Stimulated activated naive CD8-positive, alpha-beta T cell treated with anti-CD3 and anti-CD28 coated beads, Interleukin-15, Interleukin-2, amounts not matched to agents 100 U/mL and 50 U/mL, for 24 hours (primary cell): ENCODE measurements around the gene MICU1.
"Not testable (repeated sequence)": the region's sequence is repeated elsewhere in the genome, so short reads cannot be mapped to it uniquely, and the experiment has no call there.

Source experiments
- ATAC-seq: fragments of 150-1000 bp; cut with Tn5 transposase; one replicate; pipeline ENCODE4 v1.10.0; 2021
- DNase-seq: peaks from one replicate; pipeline ENCODE4 v3.0.0; 2021

MICU1 gene

DNA sequence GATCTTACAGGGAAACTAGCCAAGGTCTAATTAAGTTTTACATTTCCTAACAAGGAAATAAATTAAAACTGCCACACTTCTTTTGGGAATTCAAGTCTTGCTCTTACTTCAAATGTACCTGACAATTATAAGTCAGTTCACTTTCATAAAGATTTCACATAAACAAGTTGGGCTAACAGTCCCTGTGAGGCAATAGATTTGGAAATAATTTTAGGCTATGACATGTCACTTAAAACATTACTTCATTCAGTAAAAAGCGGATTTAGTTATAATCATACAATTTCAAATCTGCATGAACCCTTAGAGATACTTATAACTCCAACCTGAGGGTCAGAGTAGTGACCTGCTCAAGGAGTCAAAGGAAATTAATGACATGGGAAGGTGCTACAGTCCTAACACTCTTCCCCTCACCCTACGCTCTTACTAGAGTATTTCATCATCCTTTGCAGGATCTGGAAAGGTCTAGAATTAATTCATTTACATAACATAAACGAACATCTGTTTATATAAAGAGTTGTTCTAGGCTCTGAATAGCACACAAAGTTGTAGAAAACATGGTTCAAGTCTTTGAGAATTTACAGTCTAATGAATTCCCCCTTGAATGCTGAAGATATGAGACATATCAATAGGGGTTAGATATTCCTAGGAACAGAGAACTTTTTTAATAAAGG, 238.8 kb downstream of the MICU1 start:
- DNase-seq = no peak
- no peak for ATAC-seq

DNA sequence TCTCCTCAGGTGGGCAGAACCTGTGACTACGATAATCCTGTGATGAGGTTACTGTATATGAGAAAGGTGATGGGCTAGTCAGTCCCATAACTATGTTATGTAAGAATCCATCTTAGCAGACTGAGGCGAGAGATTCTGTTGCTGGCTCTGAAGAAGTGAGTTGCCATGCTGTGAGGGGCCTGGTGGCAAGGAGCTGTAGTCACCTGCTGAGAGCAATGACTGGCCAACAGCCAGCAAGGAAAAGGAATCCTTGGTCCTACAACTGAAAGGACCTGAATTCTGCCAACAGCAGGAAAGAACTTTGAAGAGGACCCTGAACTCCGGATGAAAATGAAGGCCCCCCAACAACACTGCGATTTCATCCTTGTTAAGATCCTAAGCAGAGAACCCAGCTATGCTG, 240.2 kb downstream of the MICU1 start:
- DNase-seq (no peak), ATAC-seq (no peak)

DNA sequence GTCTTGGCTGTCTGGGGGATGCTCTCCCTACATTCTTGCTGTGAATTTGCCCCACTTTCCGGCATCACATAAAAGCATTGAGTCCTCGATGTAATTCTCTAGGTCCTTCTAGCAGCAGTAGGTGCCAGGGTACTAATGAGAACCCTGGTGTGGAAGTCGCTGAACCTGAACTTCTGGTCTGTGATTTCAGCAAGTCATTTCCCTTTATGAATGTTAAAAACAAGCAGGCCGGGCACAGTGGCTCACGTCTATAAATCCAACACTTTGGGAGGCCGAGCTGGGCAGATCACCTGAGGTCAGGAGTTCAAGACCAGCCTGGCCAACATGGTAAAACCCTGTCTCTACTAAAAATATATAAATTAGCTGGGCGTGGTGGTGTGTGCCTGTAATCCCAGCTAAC, 240.9 kb downstream of the MICU1 start:
- not testable (repeated sequence) for DNase-seq, ATAC-seq

DNA sequence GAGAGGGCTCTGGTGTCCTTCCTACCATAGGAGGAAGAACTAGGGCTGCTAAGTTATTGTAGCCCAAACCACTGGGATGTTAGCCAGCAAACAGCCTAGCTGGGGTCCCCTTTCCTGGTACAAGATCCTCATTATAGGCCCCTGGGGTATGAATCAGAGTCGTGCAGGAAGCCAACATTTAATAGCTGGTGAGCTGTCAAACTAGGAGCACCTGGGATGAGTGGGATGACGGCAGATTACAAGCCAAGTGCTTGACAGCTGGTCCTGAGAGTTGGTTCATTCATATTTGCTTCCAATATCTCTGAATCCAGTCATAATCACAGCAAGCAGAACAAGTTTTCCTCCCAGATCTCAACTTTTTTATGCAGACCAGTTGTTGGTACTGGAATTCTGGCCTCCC, 246.1 kb downstream of the MICU1 start:
- DNase-seq (no peak), ATAC-seq (no peak)

DNA sequence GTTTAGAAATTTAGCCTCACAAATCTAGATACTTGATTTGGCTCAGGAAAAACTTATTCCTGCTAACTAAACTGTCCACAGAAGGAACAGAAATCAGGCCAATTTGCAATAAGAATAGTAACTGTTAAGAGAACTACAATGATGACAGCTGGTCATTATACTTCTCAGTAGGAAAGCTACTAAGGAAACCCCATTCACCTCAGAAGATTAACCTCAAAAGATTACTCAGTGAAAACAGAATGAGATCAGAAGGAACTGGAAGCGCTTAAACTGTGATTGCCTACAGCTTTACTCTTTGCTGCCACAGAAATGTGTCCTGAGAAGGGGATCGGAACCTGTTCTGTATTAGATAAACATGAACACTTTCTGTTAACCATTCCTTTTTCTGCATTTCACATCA, 246.8 kb downstream of the MICU1 start:
- ATAC-seq (no peak), DNase-seq (no peak)

DNA sequence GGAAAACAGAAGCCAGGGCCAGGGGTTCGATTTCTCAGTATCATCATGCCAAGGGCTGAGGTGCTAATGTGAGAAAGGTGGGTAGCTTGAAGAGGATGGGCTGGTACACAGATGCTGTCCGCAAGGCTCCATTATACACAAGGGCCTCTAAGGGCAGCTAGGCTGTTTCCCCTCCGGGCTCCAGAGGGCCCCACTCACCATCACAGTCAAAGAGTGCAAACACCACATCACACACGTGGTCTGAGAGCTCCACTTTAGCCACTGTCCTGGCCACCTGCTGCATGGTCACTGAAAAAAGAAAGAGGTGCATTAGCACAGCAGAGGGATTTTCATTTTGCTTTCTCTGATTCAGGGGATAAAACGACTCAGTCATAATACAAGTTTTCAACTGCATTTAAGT, 250.3 kb downstream of the MICU1 start:
- no peak for DNase-seq

DNA sequence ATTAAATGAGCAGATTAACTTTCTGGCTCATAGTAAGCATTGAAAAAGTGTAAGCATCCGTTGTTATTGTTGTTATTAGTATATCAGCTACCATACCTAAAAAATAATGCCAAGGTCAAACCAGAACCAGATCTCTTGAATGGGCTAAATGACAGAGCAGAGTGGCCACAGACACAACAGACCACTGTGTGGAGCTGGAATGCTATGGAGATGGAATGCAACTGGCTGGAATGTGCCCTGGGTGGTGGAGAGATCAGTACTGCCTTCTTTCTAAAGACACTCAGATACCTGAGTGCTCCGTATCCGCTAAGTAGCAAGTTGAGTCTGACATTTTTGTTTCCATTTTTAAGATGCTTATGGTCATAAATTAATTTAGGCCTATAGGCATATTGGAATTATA, 250.7 kb downstream of the MICU1 start:
- no peak for DNase-seq
- no peak for ATAC-seq

More for the DNA sequence above, 250.3 kb downstream of the MICU1 start:
- no peak for ATAC-seq

DNA sequence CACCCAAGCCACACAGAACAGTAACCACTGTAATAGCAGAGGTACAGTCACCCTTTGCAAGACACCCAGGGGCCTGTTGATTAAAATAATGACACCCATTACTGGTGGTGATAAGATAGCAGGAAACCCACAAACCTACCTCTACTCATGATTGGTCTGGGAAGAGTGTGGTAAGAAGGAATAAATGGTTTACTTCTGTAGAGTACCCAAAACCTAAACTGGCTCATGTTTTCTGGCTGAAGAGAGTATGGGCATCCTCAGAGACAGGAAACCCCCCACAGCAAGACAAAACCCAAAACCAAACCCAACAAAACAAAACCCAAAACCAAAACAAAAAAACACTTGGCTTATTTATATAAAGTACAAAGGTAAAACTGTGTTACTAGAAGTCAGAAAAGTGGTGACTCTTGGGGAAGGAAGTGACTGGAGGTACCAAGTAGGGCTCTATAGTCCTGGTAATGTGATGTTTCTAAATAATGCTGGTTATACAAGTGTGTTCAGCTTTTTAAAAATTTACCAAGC, 255.6 kb downstream of the MICU1 start:
- ATAC-seq = peak; percentile 83
- no peak for DNase-seq

DNA sequence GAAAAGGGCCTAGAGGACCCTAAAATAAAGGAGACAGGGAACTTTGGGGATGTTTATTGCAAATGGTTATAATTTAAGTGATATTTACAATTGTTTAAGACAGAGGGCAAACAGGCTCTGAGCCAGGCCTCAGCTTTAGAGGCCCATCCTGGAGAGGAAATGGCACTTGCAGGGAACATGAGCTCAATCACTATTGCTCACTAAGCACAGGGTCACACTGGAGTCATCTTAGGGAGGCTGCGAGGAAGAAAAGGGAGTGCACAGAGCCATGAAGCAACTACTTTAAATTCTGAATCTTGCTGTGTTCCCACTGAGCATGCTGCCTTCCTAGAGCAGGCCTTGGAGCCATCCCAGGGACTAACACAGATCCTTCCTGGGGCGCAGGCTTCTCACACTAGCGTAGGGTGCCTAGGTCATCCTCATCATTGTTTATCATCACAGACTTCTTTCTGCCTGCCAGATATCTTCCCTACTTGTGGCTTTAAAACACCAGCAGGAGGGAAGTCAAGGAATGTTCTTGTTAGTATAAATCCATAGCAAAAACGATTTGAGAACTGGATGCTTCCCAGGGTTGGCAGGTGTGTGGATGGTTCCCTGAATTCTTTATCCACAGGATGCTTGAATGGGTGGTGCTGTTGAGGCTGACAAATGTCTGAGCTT, 258.4 kb downstream of the MICU1 start:
- no peak for ATAC-seq
- no peak for DNase-seq

DNA sequence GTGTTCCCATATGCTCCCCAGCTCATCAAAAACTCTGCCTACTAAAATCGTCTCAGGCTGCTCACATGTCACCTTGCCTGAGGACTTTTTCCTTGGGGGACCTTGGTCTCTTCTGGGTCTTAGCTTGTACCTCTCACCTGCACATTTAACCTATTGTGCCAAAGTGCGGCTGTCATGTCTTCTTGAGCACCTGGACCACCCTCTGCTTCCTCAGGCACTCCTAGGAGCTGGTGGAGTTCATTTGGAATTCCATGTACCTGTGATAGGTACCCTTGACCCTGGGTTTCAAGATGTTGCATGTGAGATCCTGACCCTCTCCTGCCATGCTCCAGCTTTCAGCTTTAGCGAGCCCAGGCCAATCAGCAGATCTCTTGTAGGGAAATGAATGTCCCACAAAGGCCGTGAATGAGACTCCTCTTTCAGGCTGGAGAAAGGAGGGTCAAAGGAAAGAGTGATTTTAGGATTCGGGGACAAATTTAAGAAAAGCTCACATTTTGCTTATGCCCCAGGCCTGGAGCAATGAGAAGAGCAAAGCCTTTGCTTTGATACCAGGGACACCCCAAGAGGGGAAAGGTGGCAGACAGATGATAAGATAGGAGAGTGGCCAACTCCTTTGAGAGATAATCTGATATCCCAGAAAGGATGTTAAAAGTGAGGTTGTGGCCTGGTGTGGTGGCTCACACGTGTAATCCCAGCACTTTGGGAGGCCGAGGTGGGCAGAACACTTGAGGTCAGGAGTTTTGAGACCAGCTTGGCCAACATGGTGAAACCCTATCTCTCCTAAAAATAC, 260.6 kb downstream of the MICU1 start:
- no peak for ATAC-seq
- DNase-seq = no peak

DNA sequence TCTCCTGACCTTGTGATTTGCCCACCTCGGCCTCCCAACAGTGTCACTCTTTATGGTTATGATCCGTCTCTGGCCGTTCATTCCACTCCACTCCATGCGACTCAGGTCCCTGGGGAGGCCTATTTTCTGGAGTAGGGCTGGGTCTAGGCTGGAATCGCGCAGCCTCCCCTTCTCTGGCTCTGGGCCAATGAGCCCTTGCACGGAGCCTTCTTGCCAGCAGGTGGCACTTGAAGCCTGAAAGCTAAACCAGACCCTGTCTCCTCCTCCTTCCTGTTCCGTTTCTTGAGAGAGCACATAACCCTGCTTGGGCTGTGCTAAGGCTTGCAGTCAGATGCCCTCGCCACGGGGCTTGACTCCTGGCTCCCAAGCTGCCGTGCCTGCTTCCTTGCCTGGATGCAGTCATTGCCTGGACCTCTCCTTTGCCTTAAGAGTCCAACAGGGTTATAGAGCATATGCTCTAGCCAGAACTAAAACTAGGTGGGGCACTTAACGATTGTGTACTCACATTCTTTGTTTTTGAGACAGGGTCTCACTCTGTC, 261.6 kb downstream of the MICU1 start:
- DNase-seq (peak; percentile 86), ATAC-seq (peak; percentile 95)

DNA sequence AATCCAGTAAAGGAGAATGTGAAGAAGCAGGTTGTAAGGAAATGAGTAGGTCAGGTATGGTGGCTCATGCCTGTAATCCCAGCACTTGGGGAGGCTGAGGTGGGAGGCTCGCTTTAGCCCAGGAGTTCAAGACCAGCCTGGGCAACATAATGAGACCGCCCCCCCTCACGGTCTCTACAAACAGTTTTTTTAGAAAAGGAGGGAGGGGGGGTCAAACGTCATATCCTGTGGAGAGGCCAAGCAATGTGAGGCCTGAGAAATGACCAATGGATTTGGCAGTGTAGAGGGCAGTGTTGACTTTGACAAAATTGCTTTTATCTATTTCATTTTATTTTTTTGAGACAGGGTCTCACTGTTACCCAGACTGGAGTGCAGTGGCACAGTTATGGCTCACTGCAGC, 268.9 kb downstream of the MICU1 start:
- ATAC-seq (no peak), DNase-seq (no peak)

DNA sequence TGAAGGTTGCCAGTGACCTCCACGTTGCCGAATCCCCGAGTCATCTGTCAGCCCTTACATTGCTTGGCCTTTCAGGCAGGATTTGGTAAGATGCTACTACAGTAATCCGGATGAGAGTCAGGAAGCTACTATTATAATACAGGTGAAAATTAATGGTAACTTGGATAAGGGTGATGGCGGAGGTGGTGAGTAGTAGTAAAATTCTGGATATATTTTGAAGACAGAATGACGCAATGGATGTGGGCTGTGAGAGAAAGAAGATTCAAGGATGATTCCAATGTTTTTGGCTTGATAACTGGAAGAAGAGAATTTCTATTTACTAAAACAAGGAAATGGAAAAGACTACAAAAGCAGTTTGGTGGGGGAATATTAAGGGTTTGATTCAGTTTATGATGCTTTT, 269.8 kb downstream of the MICU1 start:
- DNase-seq (no peak), ATAC-seq (no peak)

DNA sequence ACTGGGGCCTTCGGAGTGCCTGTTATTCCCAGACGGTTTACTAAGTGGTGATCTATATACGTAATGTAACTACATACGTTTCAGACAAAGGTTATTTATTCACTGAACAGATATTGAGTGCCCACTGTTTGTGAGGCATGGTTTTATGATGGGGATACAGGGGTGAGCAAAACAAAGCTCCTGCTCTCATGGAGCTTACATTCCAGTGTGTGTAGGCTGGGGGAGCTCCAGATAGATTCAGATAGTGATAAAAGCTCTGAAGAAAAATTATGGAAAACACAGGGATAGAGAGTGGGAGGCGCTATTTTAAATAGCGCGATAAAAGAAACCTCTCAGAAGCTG, 270.7 kb downstream of the MICU1 start:
- ATAC-seq (peak; percentile 5), DNase-seq (no peak)

DNA sequence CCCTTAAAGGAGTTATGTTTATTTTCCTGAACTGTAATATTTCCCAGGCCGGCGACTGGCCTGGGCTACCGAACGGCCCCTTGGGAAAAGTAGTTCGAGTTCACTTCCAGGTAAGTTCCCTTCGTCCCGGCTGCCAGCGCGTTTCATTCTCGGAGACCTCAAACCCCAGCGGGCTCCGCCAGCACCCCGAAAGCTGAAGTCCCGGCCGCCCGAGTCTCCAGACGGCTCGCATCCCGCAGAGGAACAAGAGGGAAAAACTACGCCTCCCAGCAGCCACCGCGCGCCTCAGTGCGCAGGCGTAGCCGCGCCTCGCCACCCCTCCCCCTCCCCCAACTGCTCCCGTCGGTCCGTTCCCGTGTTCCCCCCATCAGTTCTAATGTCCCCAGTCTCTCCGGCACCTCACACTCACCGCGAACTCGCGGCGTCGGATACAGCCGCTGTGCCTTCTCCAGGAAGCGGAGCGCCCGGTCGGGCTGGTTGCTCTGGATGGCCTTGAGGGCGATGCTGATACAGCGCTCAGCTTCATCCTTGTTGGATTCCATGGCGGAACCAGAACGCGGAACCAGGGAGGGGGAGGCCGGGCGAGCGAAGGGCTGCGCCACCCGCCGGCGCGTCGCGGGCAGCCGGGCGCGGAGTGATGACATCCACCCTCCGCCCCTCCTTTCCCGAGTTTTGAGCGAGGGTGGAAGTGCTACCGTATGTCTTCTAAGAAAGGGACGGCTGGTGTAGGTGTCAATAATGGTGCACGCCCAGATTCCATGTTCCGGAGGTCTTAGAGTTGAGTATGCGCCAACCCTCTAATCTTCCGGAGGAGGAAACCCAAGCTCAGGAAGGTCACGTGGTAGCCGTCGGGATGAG, 271.3 kb downstream of the MICU1 start, which contains the start of gene DNAJB12:
TSS of gene DNAJB12 (minus strand) at position 564 of the 858 bp plus-strand sequence. CDS start at position 542, 22 bp downstream.
- DNase-seq (peak; percentile 91), ATAC-seq (peak; percentile 85)

DNA sequence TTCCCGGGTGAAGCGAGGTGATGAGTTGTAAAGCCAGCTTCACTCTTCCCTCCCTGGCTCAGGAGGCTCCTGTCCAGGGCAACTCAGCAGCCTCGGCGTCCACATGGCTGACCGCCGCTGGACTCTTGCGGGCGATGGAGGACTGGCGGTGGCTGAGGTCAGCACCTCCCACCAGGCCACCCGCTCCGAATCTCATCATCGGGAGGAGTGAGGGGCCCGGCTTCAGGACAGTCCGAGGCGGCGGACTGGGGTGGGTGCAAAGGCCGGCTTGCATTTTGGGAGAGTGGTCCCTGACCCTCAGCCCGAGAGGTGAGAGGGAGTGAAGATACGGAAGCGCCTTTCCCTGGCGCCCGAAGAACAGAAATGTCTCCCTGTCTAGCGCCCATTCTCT, 271.9 kb downstream of the MICU1 start:
- ATAC-seq (no peak), DNase-seq (no peak)

DNA sequence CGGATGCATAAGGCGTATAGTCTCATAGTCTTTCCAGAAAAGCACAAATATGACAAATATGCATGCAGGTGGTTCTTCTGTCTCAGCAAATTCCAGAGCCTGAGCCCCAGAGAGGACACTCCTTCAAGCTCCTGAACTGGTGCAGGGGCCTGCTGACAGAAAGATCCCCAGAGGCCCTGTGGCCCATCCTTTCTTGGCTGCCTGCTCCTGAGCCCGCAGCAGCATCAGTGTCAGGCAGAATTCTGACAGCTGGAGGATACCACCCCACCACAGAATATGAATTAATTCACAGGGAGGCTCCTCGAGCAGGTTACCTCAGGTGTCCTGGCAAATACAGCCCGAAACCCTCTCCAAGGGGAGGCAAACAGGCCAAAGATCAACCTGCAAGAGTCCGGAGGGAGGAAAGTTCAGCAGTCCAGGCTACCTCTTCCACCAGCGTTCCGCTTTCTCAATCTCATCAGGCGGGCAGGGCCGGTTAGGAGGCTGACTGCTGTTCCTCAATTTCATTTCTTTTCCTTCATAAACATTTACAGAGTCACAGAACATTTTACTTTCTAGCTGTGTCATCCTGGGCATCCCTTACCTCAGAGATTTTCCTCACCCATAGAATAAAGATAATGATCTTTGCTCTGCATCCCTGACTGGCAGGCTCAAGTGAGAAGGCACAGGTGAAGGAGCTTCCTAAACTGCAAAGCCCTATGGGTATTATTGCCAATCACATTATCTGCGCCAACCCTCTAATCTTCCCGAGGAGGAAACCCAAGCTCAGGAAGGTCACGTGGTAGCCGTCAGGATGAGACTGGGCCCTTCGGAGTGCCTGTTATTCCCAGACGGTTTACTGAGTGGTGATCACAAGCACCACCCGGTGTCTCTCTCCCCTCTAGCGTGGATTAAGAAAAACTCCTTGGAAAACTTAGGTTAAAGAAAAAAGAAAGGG, 272.6 kb downstream of the MICU1 start:
- ATAC-seq = no peak
- DNase-seq = no peak

DNA sequence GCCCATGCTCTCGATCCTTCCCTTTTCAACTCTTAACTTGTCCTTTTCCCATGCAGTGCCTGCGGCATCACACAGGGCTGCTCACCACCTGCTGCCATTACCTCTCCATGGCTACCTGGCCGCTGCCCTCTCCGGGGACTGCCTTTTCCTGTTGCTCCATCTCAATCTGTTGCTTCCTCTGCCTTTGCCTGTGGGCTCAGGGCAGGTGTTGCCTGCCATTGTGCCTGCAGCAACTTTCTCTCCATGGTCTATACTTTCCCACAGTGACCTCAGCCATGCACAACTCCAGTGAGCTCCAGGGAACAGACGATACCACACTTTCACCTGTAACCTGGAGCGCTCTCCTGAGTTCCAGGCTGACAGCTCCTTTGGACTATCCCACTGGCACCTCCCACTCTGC, 274.4 kb downstream of the MICU1 start:
- ATAC-seq (no peak), DNase-seq (no peak)

DNA sequence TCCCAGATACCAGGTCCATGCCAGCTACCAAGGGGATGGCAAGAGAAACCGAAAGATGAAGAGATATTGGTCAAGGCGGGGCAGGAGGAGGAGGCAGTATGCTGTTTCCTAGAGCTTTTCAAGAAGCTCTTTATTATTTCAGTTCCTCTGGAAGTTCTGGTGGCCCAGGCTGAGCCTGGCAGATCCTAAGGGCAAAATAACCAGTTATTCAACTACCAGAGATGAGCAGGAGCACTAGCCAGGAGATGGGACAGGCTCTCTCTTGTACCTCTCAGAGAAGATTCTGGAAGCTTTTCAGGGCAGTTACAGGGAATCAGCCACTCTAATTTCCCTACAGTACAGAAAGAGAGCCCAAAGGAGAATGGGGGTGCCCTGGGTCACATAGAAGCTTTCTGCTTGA, 276.4 kb downstream of the MICU1 start:
- DNase-seq = no peak
- ATAC-seq = no peak

DNA sequence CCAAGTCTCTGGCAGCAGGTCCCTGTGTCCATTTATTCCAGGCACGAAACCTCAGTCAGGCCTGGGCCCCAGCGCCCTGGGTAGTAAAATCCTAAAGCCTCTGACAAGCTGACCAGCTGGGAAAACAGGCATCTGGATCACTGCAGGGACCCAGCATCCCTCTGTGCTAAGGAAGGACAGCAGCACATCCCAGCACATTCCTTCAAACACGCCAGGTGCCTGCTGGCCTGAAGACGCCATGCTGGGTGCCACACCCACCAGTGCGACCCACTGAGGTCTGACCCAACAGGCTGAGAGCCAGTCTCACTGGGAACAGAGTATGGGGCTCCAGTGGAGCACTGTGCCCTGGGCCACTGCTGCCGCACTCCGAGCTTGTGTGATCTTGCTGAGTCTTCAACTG, 277.6 kb downstream of the MICU1 start:
- DNase-seq = no peak
- no peak for ATAC-seq

DNA sequence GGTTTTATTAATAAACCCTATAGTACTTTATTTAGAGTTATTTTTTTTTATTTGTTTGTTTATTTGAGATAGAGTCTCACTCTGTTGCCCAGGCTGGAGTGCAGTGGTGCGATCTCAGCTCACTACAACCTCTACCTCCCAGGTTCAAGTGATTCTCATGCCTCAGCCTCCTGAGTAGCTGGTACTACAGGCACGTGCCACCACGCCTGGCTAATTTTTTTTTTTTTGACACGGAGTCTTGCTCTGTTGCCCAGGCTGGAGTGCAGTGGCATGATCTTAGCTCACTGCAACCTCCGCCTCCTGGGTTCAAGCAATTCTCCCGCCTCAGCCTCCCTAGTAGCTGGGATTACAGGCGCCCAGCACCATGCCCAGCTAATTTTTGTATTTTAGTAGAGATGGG, 279.8 kb downstream of the MICU1 start:
- DNase-seq = not testable (repeated sequence)

More for the DNA sequence above, 279.8 kb downstream of the MICU1 start:
- not testable (repeated sequence) for ATAC-seq
